NCI-H1105 (cell line): ENCODE data around the gene C11orf21.

Source experiments
- DNase-seq: peaks from one replicate; lab custom pipeline; 2025; lab: John Stamatoyannopoulos, UW

Gene C11orf21

GRCh38 chr11:2259466-2259830, 42.3 kb downstream of the C11orf21 start:
- no peak for DNase-seq

GRCh38 chr11:2258501-2259465, 42.9 kb downstream of the C11orf21 start:
- no peak for DNase-seq

DNA sequence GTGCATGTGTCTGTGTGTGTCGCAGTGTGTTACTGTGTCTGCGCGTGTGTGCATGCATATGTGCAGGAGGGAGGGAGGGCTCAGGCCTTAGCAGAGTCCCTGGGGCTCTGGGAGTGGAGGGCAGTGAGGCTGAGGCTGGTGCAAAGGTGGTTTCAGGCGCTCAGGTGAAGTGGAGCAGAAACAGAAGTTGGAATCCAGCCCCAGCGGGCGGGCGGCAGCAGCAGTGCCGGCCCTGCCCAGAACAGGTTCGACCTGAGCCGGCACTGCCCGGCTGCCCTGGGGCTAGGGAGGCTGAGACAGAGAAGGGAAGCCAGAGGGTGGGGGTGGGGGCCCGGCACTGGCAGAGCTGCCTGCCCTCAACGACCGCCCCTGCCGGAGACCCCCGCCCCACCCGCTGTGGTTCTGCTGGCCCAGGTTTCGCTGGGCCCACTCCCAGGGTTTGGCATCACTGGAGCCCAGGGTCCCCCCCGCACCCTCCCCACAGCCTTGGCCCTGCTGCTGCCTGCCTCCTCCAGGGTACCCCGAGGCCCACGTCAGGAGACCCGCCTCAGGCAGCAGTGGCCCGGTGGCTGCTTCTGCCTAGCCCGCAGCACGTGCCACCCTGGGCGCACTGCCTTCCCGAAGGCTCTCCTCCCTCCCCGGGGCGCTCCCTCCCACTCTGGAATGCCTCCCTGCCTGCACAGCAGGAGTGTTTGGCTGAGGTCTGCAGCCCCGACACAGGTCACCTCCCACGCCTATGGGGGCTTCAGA, 44.6 kb downstream of the C11orf21 start:
- DNase-seq: no peak

- no peak for DNase-seq
These were observed 45.3 kb downstream of the C11orf21 start for GRCh38 chr11:2256293-2256913.

DNA sequence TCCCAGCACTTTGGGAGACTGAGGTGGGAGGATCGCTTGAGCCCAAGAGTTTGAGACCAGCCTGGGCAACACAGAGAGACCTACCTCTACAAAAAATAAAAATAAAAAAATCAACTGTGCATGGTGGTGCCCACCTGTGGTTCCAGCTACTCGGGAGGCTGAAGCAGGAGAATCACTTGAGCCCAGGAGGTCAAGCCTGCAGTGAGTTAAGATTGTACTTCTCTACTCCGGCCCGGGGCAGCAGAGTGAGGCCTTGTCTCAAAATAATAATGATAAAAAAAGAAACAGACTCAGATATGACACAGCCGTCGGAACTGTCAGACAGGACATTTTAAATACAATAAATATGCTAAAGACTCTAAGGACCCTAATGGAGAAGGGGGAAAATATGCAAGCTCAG, 49.7 kb downstream of the C11orf21 start:
- DNase-seq: no peak

DNA sequence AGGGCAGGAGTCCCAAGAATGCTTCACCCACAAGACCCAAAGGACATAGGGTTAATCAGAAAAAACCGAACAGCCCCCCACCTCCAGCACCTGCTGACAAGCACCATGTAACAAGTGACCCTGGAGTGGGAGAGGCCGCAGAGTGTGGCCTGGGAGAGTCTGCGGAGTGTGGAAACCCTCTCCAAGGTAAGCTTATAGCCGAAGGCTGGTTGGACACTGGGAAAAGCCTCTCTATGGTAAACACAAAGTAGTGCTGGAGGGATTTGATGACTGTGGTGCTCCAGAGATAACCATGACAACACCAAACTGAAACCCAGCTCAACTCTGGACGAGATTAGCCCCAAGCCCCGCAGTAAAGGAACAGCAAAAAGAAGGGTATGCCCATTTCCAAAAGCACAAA, 50.6 kb downstream of the C11orf21 start:
- no peak for DNase-seq

DNA sequence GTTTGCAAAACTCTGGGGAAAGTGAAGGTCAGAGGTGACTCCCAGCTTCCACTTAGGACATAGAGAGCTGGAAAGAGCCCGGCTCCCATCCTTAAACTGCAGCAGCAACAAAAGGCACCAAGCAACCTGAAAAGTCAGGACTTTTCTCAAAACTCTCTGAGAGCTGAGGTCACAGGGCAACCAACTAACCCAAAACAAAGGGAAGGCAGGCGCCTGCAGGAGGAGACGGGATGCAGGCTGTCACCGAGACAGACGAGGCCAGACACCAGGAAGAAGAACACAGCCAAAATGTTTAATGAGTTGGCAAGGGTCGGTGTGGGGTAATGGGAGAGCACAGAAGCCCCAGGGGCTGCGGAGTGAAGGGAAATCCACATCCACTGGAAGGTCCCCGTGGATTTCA, 51.2 kb downstream of the C11orf21 start:
- no peak for DNase-seq

DNA sequence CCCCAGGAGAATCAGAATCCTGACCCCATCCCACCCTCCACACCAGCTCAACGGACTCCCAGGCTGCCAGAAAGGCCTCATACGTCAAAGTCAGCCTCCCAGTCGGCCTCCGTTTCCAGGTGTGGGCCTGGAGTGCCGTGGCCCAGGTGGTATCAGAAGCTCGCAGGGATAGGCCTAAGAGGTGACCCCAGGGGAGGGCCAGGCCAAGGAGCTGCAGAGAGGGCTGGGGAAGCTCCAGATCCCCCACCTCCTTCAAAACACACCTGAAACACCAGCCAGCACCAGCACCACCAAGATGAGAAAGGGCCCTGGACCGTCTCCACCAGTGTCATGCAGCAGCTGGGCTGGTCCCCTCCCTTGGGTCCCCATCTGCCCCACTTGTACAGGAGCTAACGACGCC, 51.7 kb downstream of the C11orf21 start:
- no peak for DNase-seq

DNA sequence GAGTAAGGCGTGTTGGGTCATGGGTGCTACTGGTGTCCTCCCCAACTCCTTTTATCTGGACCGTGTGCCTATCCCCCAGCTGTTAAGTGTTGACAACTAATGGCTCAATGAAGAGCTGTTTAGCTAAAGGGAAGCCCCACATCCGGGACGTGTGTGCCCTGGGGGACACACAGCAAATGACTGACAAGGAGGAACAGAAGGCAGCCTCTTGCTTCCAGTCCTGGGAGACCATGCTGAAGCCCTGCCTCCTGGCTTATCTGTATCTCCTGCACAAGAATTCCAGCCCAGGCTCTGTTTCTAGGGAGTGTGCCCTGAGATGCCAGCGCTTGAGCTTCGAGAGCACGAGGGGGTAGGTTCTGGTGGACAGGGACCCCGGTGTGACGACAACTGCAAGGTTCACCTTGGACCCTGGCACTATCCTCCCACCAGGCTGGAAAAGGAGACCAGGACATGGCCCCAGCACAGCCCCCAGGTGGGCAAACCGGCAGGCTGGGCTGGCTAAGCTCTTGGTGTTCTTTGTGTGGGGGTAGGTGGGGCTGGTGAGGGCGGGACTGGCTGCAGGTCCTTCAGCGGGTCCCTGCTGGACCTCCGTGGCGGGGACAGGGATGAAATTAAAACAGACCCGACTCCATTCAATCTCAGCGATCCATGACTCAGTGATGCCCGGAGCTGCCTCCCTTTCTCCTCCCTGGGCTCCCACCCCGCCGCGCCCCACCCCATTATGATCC, 52.4 kb downstream of the C11orf21 start:
- DNase-seq: no peak

- no peak for DNase-seq
These were observed 53.0 kb downstream of the C11orf21 start for GRCh38 chr11:2248762-2249161.

GRCh38 chr11:2248242-2248641, 53.5 kb downstream of the C11orf21 start:
- DNase-seq: no peak

DNA sequence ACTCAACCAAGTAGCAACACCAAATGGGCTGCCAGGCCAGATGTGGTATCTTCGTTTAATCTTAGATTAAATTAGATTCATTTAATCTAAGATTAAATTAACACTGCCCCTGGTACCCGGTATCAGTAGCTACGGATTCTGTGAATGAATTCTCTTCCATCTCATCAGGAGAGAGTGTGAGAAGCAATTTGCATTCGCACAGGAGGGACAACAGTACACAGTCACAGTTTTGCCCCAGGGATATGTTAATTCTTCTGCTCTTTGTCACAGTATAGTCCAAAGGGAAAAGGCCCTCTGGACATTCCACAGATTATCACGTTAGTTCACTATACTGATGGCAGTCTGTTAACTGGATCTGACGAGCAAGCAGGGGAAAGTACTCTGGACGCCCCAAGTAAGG, 54.2 kb downstream of the C11orf21 start:
- no peak for DNase-seq
